ENCODE data around the gene PAK3. TPM values are rescaled to one million over a fixed set of nuclear protein-coding genes. Genes with fewer than 3 reads are reported as not detected.

The PAK3 gene
- total RNA-seq, 1 experiment from 2014 or later = 7.5 TPM

- Histone ChIP-seq H2BK20ac (ENCODE audit: low read depth, low read length, poor library complexity, severe bottlenecking) (no peak overlapping the region), H2BK5ac (ENCODE audit: insufficient read length, low read length) (no peak overlapping the region), H4K20me1 (ENCODE audit: control insufficient read depth, insufficient read depth, insufficient read length) (no peaks in the 10 kb centered on the region), H3T11ph (ENCODE audit: low read length) (no peak overlapping the region), H2BK15ac (ENCODE audit: low read depth, low read length) (no peak overlapping the region), H3K79me2 (ENCODE audit: insufficient read depth, low read length) (no peaks in the 10 kb centered on the region), H3K9ac (ENCODE audit: extremely low read depth, insufficient read length, low read length) (no peak overlapping the region), H3K27ac (ENCODE audit: insufficient read length, low read depth, low read length) (no peak overlapping the region), H3K56ac (ENCODE audit: insufficient read length, low read depth, low read length) (no peak overlapping the region), H4K91ac (ENCODE audit: insufficient read length, low read depth, low read length) (no peak overlapping the region), H3K4me1 (ENCODE audit: insufficient read depth, low read length) (no peaks in the 10 kb centered on the region), H3K23ac (ENCODE audit: insufficient read length, low read depth, low read length) (no peak overlapping the region), H2BK12ac (ENCODE audit: insufficient read length, low read depth, low read length) (no peak overlapping the region), H3K79me1 (ENCODE audit: insufficient read depth, low read depth, low read length, poor library complexity, severe bottlenecking) (no peaks in the 10 kb centered on the region), H3K14ac (ENCODE audit: insufficient read depth, low read length) (no peak overlapping the region), H3K9me3 (ENCODE audit: control insufficient read depth, low read depth, low read length) (no peaks in the 10 kb centered on the region), H4K5ac (ENCODE audit: insufficient read length, low read depth, low read length) (no peak overlapping the region), H2AK5ac (ENCODE audit: insufficient read length, low read length) (no peak overlapping the region), H4K8ac (replicated peaks; ENCODE audit: insufficient read length, low read depth, low read length) (no peak overlapping the region), H3K27me3 (ENCODE audit: insufficient read depth, low read length) (no peaks in the 10 kb centered on the region), H3K23me2 (ENCODE audit: insufficient read length, low read depth, low read length, poor library complexity, severe bottlenecking) (no peaks in the 10 kb centered on the region), H2BK120ac (ENCODE audit: low read depth, low read length, poor library complexity, severe bottlenecking) (no peak overlapping the region), H3K4me2 (ENCODE audit: insufficient read depth, insufficient read length, low read length) (no peak overlapping the region), H3K18ac (ENCODE audit: insufficient read length, low read depth, low read length) (no peak overlapping the region), H3K4ac (ENCODE audit: low read depth, low read length) (no peak overlapping the region), H2AFZ (ENCODE audit: low read length) (no peak overlapping the region)
- no peaks in the 10 kb centered on the region for H3K36me3 Mint-ChIP-seq (ENCODE audit: insufficient read depth in 1 of 3, low read depth in 3 of 3)
- peaks cover 0 to 5% of the 10 kb centered on the region in 2 experiments; a peak in 2 of 4 replicates for H3K4me1 Mint-ChIP-seq
- TF ChIP-seq CTCF (conservative IDR thresholded peaks at IDR 0.05) = no peak
- H3K27me3 Mint-ChIP-seq (ENCODE audit: low read depth) = no peaks in the 10 kb centered on the region
- no peak for DNase-seq
- H3K9me3 Mint-ChIP-seq = no peaks in the 10 kb centered on the region
- H3K27ac Mint-ChIP-seq = no peak overlapping the region
- H3K4me3 Mint-ChIP-seq = no peak overlapping the region
- no CpG with 5 or more reads among the region's 8 CpGs for WGBS (ENCODE audit: extremely low coverage, insufficient read length, low lambda C conversion rate)
These were observed 111.9 kb downstream of the PAK3 start for GRCh38 chrX:111207851-111208250.
